ENCODE results near the gene CRTC2. TPM values are rescaled to one million over a fixed set of nuclear protein-coding genes. Genes with fewer than 3 reads are reported as not detected.

CRTC2 gene
- total and polyA plus RNA-seq, 9 of the 15 experiments (the other 6 are each of a cell fraction or from before 2014, with no cell fraction given), result 2.7 to 26.4 (median 10.2) TPM

GRCh38 chr1:153977250-153978240 is 19.1 kb upstream of the CRTC2 start, which contains the start of gene JTB (continued):
- TF ChIP-seq HMGXB4 (CRISPR knock-in tag; IDR thresholded peaks at IDR 0.05), result no peak
- peak; percentile 47 to 54 for TF ChIP-seq NRF1 (conservative IDR thresholded peaks at IDR 0.05 in 1 of 2, IDR thresholded peaks at IDR 0.05 in 1 of 2)
- no peak for TF ChIP-seq TFE3 (CRISPR knock-in tag; IDR thresholded peaks at IDR 0.05)
- TF ChIP-seq NR1H2 (CRISPR knock-in tag; IDR thresholded peaks at IDR 0.05), result no peak; the same call in 1 of the 2 replicates
- no peak for TF ChIP-seq HMBOX1 (IDR thresholded peaks at IDR 0.05)
- peak; percentile 87 for TF ChIP-seq MGA (IDR thresholded peaks at IDR 0.05)

All from K562 (cell line).